Transverse colon (tissue), 4 donors: ENCODE results near the gene HSD11B2.

Experiments used
- EP300 ChIP-seq: sonication (generic); formaldehyde crosslinking; IDR thresholded peaks from one replicate; pipeline ENCODE4 v1.6.1; 2017; ENCODE audit warnings: antibody characterized with exemption, low read depth
- POLR2A ChIP-seq: fragments of 450-650 bp; IDR thresholded peaks from one replicate; pipeline ENCODE4 v1.6.1; 2016; ENCODE audit warnings: antibody characterized with exemption, mild to moderate bottlenecking, moderate library complexity
- POLR2AphosphoS5 ChIP-seq, 3 donors: sonication (generic); formaldehyde crosslinking; IDR thresholded peaks; one replicate each; pipeline ENCODE4 v1.6.1; 2016; ENCODE audit warnings: antibody characterized with exemption in 3 of 3
- TF ChIP-seq, protein P1 (sequence below), 5 experiments: fragments of 200-600 bp in 3 of 5; fragments of 450-650 bp in 2 of 5; sonication (generic) in 3 of 5; IDR thresholded peaks; 1 replicate in 2 of 5; 2 replicates in 3 of 5; pipeline ENCODE4 v1.5.1; 2016 to 2017; ENCODE audit warnings: antibody characterized with exemption in 5 of 5, inconsistent platforms in 3 of 5, mild to moderate bottlenecking in 2 of 5, moderate library complexity in 1 of 5

DNA sequence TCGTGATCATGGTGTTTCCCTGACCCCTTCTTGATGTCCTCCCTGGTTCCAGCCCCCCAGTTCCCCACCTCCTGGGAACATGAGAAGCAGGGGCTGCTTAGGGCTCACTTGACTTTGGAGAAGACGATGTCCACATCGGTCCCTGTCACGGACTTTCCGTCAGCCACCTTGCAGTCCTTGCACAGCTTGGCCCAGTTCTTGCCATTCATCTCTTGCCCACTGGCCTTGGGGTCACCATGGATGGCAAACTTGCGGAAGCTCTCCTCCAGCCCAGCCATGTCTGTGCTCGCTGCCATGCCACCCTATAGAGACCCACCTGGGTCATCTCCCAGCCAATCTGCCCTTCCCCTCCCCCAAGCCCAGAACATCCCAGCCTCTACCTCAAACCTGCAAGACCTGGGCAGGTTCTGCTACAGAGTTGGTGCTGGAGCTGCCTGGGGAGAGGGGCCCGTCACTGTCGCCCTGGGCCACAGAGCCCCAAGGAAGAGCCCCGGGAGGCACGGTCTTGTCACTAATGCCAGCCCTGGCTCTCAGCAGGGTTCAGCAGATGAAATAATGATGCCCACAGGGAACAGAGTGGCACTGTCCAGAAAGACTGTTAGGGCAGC lies 40.0 kb upstream of the HSD11B2 start:
- TF ChIP-seq EP300 (no peak), POLR2A (no peak), POLR2AphosphoS5 (IDR thresholded peaks at IDR 0.05) (no peak)
- TF ChIP-seq, protein P1, sequence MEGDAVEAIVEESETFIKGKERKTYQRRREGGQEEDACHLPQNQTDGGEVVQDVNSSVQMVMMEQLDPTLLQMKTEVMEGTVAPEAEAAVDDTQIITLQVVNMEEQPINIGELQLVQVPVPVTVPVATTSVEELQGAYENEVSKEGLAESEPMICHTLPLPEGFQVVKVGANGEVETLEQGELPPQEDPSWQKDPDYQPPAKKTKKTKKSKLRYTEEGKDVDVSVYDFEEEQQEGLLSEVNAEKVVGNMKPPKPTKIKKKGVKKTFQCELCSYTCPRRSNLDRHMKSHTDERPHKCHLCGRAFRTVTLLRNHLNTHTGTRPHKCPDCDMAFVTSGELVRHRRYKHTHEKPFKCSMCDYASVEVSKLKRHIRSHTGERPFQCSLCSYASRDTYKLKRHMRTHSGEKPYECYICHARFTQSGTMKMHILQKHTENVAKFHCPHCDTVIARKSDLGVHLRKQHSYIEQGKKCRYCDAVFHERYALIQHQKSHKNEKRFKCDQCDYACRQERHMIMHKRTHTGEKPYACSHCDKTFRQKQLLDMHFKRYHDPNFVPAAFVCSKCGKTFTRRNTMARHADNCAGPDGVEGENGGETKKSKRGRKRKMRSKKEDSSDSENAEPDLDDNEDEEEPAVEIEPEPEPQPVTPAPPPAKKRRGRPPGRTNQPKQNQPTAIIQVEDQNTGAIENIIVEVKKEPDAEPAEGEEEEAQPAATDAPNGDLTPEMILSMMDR (IDR thresholded peaks at IDR 0.05) = no peak
